Loucy (cell line): ENCODE data around the gene ASS1.

Experiments used
- H2AFZ ChIP-seq: fragments of 200-600 bp; sonication (generic); 2 replicates; pipeline ENCODE4 v1.6.0; 2016; ENCODE audit warnings: antibody characterized with exemption, mild to moderate bottlenecking, low read length, moderate library complexity
- H3F3A ChIP-seq: fragments of 200-600 bp; 2 replicates; pipeline ENCODE4 v1.6.0; 2016; ENCODE audit warnings: antibody characterized with exemption, low read depth, mild to moderate bottlenecking
- H3K27me3 ChIP-seq: fragments of 200-600 bp; sonication (generic); 2 replicates; pipeline ENCODE4 v1.6.1; 2014; ENCODE audit warnings: low read length, mild to moderate bottlenecking; ENCODE audit not compliant: insufficient read depth, poor library complexity, severe bottlenecking
- H3K36me3 ChIP-seq: fragments of 200-600 bp; sonication (generic); 2 replicates; pipeline ENCODE4 v1.6.1; 2016; ENCODE audit warnings: low read length; ENCODE audit not compliant: insufficient read depth
- H3K4me1 ChIP-seq: fragments of 200-600 bp; sonication (generic); 2 replicates; pipeline ENCODE4 v1.5.1; 2014; ENCODE audit warnings: low read length, mild to moderate bottlenecking; ENCODE audit not compliant: insufficient read depth, poor library complexity, severe bottlenecking
- H3K4me2 ChIP-seq: fragments of 200-600 bp; sonication (generic); 2 replicates; pipeline ENCODE4 v1.6.0; 2014; ENCODE audit warnings: antibody characterized with exemption, low read length, low read depth, mild to moderate bottlenecking; ENCODE audit not compliant: poor library complexity, severe bottlenecking
- H3K4me3 ChIP-seq: fragments of 200-600 bp; sonication (generic); 2 replicates; pipeline ENCODE4 v1.5.1; 2014; ENCODE audit warnings: low read length, mild to moderate bottlenecking, mixed read lengths; ENCODE audit not compliant: poor library complexity, severe bottlenecking
- H3K79me2 ChIP-seq: fragments of 200-600 bp; sonication (generic); 2 replicates; pipeline ENCODE4 v1.6.1; 2014; ENCODE audit warnings: low read length; ENCODE audit not compliant: insufficient read depth
- H3K9ac ChIP-seq: fragments of 200-600 bp; sonication (generic); 2 replicates; pipeline ENCODE4 v1.6.0; 2014; ENCODE audit warnings: mild to moderate bottlenecking, low read depth, low read length, moderate library complexity; ENCODE audit not compliant: poor library complexity, severe bottlenecking
- H3K9me2 ChIP-seq: fragments of 200-600 bp; sonication (generic); replicated peaks from 2 replicates; pipeline ENCODE4 v1.6.1; 2016; ENCODE audit warnings: low read depth, low read length, mixed read lengths
- H3K9me3 ChIP-seq: fragments of 200-600 bp; sonication (generic); 2 replicates; pipeline ENCODE4 v1.6.1; 2014; ENCODE audit warnings: mild to moderate bottlenecking, antibody characterized with exemption, low read length, low read depth; ENCODE audit not compliant: insufficient read depth
- H4K20me1 ChIP-seq: fragments of 200-600 bp; sonication (generic); 2 replicates; pipeline ENCODE4 v1.6.0; 2014; ENCODE audit warnings: antibody characterized with exemption, low read length, mild to moderate bottlenecking; ENCODE audit not compliant: insufficient read depth, poor library complexity, severe bottlenecking
- EZH2phosphoT487 ChIP-seq: fragments of 200-600 bp; IDR thresholded peaks from 2 replicates; pipeline ENCODE4 v1.6.1; 2018; ENCODE audit warnings: antibody characterized with exemption, mild to moderate bottlenecking, moderate library complexity, borderline replicate concordance
- TF ChIP-seq, protein P1 (sequence below): fragments of 200-600 bp; sonication (generic); conservative IDR thresholded peaks from 2 replicates; pipeline ENCODE4 v1.5.1; 2014; ENCODE audit warnings: mild to moderate bottlenecking, antibody characterized with exemption, low read length

Gene ASS1

DNA sequence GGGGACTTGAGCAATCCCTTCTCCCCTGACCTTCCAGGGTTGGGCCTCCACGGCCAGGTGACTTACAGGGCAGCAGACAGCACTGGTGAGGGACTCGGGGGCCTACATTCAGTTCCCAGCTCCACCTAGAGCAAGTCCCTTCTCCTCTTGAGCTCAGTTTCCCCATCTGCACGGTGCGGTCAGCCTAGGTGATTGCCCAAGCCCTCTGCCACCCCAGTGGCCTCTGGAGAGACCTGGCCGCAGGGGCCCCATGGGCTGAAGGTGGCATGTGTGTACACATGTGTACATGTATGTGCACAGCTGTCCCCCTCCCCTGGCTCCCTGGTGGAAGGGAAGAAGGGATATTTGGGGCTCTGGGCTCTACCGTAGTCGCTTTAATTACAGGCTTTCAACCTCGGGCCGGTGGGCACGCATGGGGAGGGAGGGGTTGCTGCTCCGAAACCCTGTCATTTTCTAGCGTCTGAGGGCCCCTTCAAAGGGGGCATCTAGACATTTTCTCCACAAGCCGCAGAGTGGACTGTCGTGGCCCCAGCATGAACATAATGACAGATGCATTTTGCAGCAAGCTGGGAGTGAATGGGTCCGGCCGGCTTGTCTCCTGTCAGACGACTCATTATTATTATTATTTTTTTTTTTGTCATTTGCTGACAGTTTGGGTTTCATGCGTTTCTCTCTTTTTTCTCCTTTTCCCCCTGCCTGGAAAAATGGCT lies 44.0 kb downstream of the ASS1 start:
- Histone ChIP-seq H3K4me1 (no peaks in the 10 kb centered on the region), H3F3A (no peaks in the 10 kb centered on the region), H3K9ac (no peak overlapping the region), H3K4me2 (no peak overlapping the region), H3K9me2 (no peaks in the 10 kb centered on the region), H3K27me3 (no peaks in the 10 kb centered on the region), H2AFZ (no peak overlapping the region), H4K20me1 (no peaks in the 10 kb centered on the region), H3K4me3 (no peak overlapping the region), H3K79me2 (no peaks in the 10 kb centered on the region), H3K36me3 (no peaks in the 10 kb centered on the region), H3K9me3 (no peaks in the 10 kb centered on the region)
- TF ChIP-seq EZH2phosphoT487 = no peak
- TF ChIP-seq, protein P1, sequence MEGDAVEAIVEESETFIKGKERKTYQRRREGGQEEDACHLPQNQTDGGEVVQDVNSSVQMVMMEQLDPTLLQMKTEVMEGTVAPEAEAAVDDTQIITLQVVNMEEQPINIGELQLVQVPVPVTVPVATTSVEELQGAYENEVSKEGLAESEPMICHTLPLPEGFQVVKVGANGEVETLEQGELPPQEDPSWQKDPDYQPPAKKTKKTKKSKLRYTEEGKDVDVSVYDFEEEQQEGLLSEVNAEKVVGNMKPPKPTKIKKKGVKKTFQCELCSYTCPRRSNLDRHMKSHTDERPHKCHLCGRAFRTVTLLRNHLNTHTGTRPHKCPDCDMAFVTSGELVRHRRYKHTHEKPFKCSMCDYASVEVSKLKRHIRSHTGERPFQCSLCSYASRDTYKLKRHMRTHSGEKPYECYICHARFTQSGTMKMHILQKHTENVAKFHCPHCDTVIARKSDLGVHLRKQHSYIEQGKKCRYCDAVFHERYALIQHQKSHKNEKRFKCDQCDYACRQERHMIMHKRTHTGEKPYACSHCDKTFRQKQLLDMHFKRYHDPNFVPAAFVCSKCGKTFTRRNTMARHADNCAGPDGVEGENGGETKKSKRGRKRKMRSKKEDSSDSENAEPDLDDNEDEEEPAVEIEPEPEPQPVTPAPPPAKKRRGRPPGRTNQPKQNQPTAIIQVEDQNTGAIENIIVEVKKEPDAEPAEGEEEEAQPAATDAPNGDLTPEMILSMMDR = no peak

DNA sequence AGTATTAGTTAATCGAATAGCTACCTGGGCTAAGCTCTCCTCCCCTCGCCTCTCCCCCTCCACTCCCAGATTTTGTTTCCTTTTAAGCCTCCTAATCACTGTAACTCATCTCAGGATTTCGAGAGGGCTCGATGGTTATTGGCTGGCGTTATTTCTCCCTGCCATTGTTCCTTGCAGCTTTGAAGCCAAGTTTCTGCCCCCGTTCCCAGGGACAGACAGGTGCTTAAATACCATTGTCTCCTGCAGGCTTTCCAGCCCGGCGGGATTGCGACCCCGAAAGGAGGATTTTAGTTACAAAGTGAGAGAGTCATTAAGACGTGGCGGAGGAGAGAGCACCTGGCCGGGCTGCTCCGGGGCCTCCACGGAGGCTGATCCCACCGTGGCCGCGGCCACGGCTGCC lies 46.2 kb downstream of the ASS1 start:
- no peaks in the 10 kb centered on the region for H3F3A ChIP-seq
- no peaks in the 10 kb centered on the region for H3K9me3 ChIP-seq
- no peak overlapping the region for H3K4me2 ChIP-seq
- H3K9ac ChIP-seq = no peak overlapping the region
- no peaks in the 10 kb centered on the region for H3K27me3 ChIP-seq
- H3K36me3 ChIP-seq = no peaks in the 10 kb centered on the region
- no peak for TF ChIP-seq EZH2phosphoT487
- TF ChIP-seq, protein P1 = no peak
- H3K4me3 ChIP-seq = no peak overlapping the region
- H4K20me1 ChIP-seq = no peaks in the 10 kb centered on the region
- H3K9me2 ChIP-seq = no peaks in the 10 kb centered on the region
- no peaks in the 10 kb centered on the region for H3K4me1 ChIP-seq
- H3K79me2 ChIP-seq = no peaks in the 10 kb centered on the region
- H2AFZ ChIP-seq = no peak overlapping the region

DNA sequence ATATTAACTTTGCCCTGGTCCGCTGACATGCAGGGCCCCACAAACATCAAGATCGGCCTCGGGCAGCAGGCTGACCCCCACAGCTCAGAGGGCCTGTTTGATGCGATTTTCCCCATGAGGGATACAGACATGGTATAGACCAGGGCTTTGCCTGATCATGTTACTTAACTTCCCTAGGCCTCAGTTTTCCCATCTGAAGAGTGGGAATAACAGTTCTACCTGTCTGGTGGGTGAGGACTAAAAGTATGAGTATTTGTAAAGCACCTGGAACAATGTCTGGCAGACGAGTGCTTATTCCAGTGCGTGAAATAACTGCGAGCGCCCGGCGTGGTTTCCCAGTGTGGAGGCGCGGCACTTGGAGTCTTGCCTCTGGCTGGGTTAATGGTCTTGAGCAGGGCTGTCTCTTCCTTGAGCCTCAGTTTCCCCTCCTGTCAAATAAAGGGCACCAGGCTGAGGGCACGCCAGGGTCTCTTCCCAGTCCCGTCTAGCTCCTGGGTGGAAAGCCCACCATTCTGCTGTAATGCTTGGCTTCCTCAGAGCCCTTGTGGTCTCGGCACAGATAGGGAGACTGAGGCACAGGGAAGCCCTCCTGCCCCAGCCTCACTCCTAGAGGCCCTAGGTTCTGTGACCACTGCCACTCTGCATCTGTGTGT lies 47.2 kb downstream of the ASS1 start:
- no peak for TF ChIP-seq EZH2phosphoT487
- TF ChIP-seq, protein P1 = no peak
- H4K20me1 ChIP-seq = no peaks in the 10 kb centered on the region
- no peak overlapping the region for H3K4me2 ChIP-seq
- H3K36me3 ChIP-seq = no peaks in the 10 kb centered on the region
- no peaks in the 10 kb centered on the region for H3K27me3 ChIP-seq
- H3K4me3 ChIP-seq = no peak overlapping the region
- no peak overlapping the region for H2AFZ ChIP-seq
- no peaks in the 10 kb centered on the region for H3K79me2 ChIP-seq
- no peaks in the 10 kb centered on the region for H3K9me2 ChIP-seq
- H3K4me1 ChIP-seq = no peaks in the 10 kb centered on the region
- H3K9ac ChIP-seq = no peak overlapping the region
- H3F3A ChIP-seq = no peaks in the 10 kb centered on the region
- H3K9me3 ChIP-seq = no peaks in the 10 kb centered on the region
